Left lung (tissue), 10 donors: Measurements from ENCODE around the gene IMPG2. TPM values are rescaled to one million over a fixed set of nuclear protein-coding genes. Genes with fewer than 3 reads are reported as not detected.

Source experiments
- ATAC-seq: fragments of 200-7000 bp; cut with Tn5 transposase; one replicate; pipeline ENCODE4 v1.9.1; 2020; ENCODE audit warnings: moderate library complexity
- DNase-seq, 4 donors: peaks; one replicate each; pipeline ENCODE4 v3.0.0-alpha.2; 2013 to 2020
- H3K27ac ChIP-seq, 2 donors: fragments of 200-600 bp; sonication (generic) in 1 of 2; one replicate each; pipeline versions ENCODE4 v1.5.0 to v1.8.0; 2020 to 2021
- H3K27me3 ChIP-seq, 2 donors: fragments of 200-600 bp; sonication (generic) in 1 of 2; one replicate each; pipeline versions ENCODE4 v1.5.0 to v1.8.0; 2020 to 2021
- H3K36me3 ChIP-seq, 2 donors: fragments of 200-600 bp; sonication (generic) in 1 of 2; one replicate each; pipeline versions ENCODE4 v1.5.0 to v1.8.0; 2020 to 2021
- H3K4me1 ChIP-seq, 2 donors: fragments of 200-600 bp; one replicate each; pipeline ENCODE4 v1.8.0; 2021
- H3K4me3 ChIP-seq, 2 donors: fragments of 200-600 bp; sonication (generic) in 1 of 2; one replicate each; pipeline versions ENCODE4 v1.5.0 to v1.8.0; 2020 to 2021; ENCODE audit warnings: mild to moderate bottlenecking in 1 of 2
- H3K9me3 ChIP-seq, 2 donors: fragments of 200-600 bp; sonication (generic) in 1 of 2; one replicate each; pipeline versions ENCODE4 v1.5.0 to v1.8.0; 2020 to 2021
- intact Hi-C, 2 donors: fragments of 100-400 bp; cut with DNase I; formaldehyde crosslinking; loops; one replicate each; pipeline versions ENCODE4 v1.11.2 to v1.14.2; 2022
- polyA plus RNA-seq, 6 donors: library from polyadenylated mRNA; unstranded; fragments of 120-200 nt; gene quantifications; one replicate each; pipeline ENCODE4 v1.2.1, GENCODE V29; 2013; ENCODE audit not compliant: insufficient read length in 6 of 6
- total RNA-seq, 2 donors: library from RNA; stranded (reverse); fragmentation: NEBNext Ultra II Directional; extraction: Animal tissue kit (Norgen Biotek cat#: 25700); gene quantifications; one replicate each; pipeline ENCODE4 v1.2.1, GENCODE V29; 2021
- TF ChIP-seq, protein P1 (sequence below), 2 donors: fragments of 200-600 bp; sonication (generic) in 1 of 2; IDR thresholded peaks; one replicate each; pipeline versions ENCODE4 v1.5.0 to v1.8.0; 2021; ENCODE audit warnings: antibody characterized with exemption in 2 of 2
- donor health status: DM: no; HTN: yes; CAD: no.
- donor health status: DM: no; HTN: no; CAD: no.

The IMPG2 gene
- total and polyA plus RNA-seq, 8 donors = 0.21 to 1.0 (median 0.61) TPM

DNA sequence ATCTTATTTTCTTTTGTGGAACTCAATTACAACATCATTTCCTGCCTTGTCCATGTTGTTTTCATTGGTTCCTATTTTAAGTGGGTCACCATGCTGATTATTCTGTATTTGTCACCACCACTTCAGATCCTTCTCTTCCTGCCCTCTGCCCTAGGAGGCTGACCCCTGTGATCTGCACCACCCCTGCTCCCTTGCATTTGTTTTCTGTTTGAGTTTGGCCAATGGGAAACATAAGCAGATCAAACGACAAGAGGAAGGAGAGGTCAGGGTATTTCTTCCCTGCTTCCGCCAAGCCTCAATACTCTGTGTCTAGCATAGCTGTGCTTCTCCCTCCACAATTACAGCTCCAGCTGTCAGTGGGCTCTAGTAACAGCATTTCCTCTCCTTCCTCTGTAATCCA, 71.6 kb downstream of the IMPG2 start:
- no peaks in the 10 kb centered on the region for H3K36me3 ChIP-seq
- TF ChIP-seq, protein P1, sequence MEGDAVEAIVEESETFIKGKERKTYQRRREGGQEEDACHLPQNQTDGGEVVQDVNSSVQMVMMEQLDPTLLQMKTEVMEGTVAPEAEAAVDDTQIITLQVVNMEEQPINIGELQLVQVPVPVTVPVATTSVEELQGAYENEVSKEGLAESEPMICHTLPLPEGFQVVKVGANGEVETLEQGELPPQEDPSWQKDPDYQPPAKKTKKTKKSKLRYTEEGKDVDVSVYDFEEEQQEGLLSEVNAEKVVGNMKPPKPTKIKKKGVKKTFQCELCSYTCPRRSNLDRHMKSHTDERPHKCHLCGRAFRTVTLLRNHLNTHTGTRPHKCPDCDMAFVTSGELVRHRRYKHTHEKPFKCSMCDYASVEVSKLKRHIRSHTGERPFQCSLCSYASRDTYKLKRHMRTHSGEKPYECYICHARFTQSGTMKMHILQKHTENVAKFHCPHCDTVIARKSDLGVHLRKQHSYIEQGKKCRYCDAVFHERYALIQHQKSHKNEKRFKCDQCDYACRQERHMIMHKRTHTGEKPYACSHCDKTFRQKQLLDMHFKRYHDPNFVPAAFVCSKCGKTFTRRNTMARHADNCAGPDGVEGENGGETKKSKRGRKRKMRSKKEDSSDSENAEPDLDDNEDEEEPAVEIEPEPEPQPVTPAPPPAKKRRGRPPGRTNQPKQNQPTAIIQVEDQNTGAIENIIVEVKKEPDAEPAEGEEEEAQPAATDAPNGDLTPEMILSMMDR (IDR thresholded peaks at IDR 0.05) = no peak
- no peaks in the 10 kb centered on the region for H3K4me1 ChIP-seq
- no peak overlapping the region for H3K27ac ChIP-seq
- ATAC-seq (no peak), DNase-seq (no peak)
- H3K4me3 ChIP-seq = no peak overlapping the region
- intact Hi-C loops = no loop called here
- H3K27me3 ChIP-seq = no peaks in the 10 kb centered on the region
- no peaks in the 10 kb centered on the region for H3K9me3 ChIP-seq

DNA sequence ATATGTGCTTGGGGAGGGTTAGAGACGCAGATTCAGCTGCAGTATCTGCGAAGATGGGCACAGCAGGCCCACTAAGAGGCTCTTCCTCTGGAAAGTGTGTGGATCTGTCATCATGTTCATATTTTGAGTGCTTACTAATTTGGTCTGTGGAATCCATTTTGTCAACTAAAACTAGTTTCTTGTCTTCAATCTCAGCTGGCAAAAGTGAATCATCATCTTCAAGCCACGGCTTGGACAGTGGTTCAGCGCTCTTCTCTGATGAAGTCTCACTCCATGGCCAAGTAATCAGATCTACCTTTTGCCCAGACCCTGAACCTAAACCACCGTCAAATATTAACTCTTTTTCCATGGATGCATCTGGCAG, 76.2 kb downstream of the IMPG2 start:
- Histone ChIP-seq H3K9me3 (no peaks in the 10 kb centered on the region), H3K36me3 (no peaks in the 10 kb centered on the region), H3K4me3 (no peak overlapping the region), H3K27me3 (no peaks in the 10 kb centered on the region), H3K27ac (no peak overlapping the region), H3K4me1 (no peaks in the 10 kb centered on the region)
- DNase-seq (no peak), ATAC-seq (no peak)
- intact Hi-C loops = no loop called here
- TF ChIP-seq, protein P1 (IDR thresholded peaks at IDR 0.05) = no peak

DNA sequence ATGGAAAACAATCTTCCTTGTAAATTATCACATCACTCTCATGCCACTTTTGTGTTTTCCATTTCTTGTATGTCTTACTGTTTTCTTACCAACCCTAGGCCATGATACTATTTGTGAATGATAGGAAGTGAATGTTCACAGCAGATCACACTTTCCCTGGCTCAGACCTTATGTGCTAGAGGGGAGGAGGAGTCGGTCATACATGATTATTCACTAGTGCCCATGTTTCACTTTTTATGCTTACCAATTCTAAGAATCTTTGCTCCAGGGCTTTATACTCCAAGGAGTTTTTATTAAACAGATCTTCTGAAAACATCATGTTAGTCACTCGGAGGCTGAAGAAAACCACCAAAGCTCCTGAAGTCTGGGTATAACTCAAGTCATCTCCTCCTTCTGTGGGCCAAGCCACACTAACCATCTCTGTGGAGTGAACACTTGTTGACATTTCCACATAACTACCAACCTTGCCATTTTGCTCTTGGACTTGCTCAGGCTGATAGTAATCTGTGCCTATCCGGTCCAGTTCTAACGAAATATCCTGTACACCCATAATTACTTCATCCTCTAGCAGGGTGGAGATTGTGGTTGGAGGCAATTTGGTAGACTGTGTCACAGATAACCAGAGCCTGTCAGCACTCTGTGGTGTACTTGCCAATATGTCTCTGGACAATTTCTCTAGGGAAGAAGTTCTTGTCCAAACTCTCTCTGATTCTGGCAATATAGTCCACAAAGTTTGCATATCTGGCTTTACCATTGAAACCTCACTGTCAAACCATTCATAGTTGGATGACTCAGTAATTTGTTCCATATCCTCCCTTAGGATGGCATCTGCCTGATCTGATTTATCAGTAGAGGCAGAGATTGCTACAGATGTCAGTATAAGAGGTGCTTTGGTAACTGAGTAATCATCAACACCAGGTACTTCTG, 76.8 kb downstream of the IMPG2 start:
- Histone ChIP-seq H3K9me3 (no peaks in the 10 kb centered on the region), H3K27me3 (no peaks in the 10 kb centered on the region), H3K4me3 (no peak overlapping the region), H3K4me1 (no peaks in the 10 kb centered on the region), H3K36me3 (no peaks in the 10 kb centered on the region), H3K27ac (no peak overlapping the region)
- no peak for ATAC-seq
- TF ChIP-seq, protein P1 (IDR thresholded peaks at IDR 0.05) = no peak
- DNase-seq = no peak
- intact Hi-C loops = no loop called here

DNA sequence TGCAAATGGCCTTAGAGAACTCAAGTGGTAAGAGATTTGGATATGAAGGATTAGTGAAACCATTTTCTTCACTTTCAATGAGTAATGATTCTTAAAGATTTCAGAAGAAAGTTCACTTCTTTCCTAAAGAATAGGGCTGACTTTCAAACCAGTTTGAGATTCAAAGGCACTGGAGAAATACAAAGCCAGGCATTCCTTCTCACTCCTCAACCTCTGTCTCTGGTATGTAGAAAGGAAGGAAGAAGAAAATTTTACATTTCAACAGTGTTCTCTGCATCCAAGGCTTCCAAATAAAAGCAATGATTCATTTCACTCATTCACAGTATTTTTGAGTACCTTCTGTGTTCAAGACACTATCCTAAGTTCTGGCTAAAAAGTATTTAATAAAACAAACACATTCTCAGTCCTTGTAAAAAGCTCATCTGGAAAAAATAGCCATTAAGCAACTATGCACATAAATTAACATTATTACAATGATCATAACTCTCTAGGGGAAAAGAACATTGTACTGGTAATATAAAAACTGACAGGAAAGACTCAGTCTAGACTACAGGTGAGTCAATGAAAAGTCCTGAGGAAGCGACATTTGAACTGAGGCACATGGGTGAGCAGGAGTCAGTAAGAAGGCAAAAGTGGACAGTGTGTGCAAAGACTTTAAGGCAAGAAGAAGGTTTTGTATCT, 79.5 kb downstream of the IMPG2 start:
- H3K4me1 ChIP-seq = no peaks in the 10 kb centered on the region
- no peaks in the 10 kb centered on the region for H3K36me3 ChIP-seq
- DNase-seq (no peak), ATAC-seq (no peak)
- H3K9me3 ChIP-seq = no peaks in the 10 kb centered on the region
- intact Hi-C loops = no loop called here
- H3K27me3 ChIP-seq = no peaks in the 10 kb centered on the region
- TF ChIP-seq, protein P1 (IDR thresholded peaks at IDR 0.05) = no peak
- H3K4me3 ChIP-seq = no peak overlapping the region
- H3K27ac ChIP-seq = no peak overlapping the region

DNA sequence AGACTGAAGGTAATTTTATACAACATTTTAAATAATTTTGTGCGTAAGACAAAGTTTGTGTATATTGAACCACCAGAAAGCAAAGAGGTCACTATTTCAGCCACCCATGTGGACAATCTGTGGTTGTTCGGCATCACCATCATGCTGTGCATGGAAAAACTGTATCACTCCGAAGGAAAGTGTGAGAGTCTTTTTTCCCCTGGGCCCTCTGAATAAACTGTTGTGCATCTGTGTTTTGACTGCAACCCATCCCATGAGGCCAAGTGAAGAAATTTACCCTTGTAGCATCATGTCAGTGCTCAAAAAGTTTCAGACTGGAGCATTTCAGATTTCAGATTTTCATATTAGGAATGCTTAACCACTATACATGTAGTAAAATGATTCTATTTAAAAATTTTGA, 85.3 kb downstream of the IMPG2 start:
- no peak for DNase-seq
- H3K36me3 ChIP-seq = no peaks in the 10 kb centered on the region
- TF ChIP-seq, protein P1 (IDR thresholded peaks at IDR 0.05) = no peak
- intact Hi-C loops = no loop called here
- H3K27ac ChIP-seq = no peak overlapping the region
- no peak for ATAC-seq
- no peaks in the 10 kb centered on the region for H3K27me3 ChIP-seq
- H3K9me3 ChIP-seq = no peaks in the 10 kb centered on the region
- H3K4me3 ChIP-seq = no peak overlapping the region
- H3K4me1 ChIP-seq = no peaks in the 10 kb centered on the region
